Loucy (cell line): ENCODE measurements around the gene SIRT7.

Experiments
- H2AFZ ChIP-seq: fragments of 200-600 bp; sonication (generic); 2 replicates; pipeline ENCODE4 v1.6.0; 2016; ENCODE audit warnings: antibody characterized with exemption, mild to moderate bottlenecking, low read length, moderate library complexity
- H3F3A ChIP-seq: fragments of 200-600 bp; 2 replicates; pipeline ENCODE4 v1.6.0; 2016; ENCODE audit warnings: antibody characterized with exemption, low read depth, mild to moderate bottlenecking
- H3K27me3 ChIP-seq: fragments of 200-600 bp; sonication (generic); 2 replicates; pipeline ENCODE4 v1.6.1; 2014; ENCODE audit warnings: low read length, mild to moderate bottlenecking; ENCODE audit not compliant: insufficient read depth, poor library complexity, severe bottlenecking
- H3K36me3 ChIP-seq: fragments of 200-600 bp; sonication (generic); 2 replicates; pipeline ENCODE4 v1.6.1; 2016; ENCODE audit warnings: low read length; ENCODE audit not compliant: insufficient read depth
- H3K4me1 ChIP-seq: fragments of 200-600 bp; sonication (generic); 2 replicates; pipeline ENCODE4 v1.5.1; 2014; ENCODE audit warnings: low read length, mild to moderate bottlenecking; ENCODE audit not compliant: insufficient read depth, poor library complexity, severe bottlenecking
- H3K4me2 ChIP-seq: fragments of 200-600 bp; sonication (generic); 2 replicates; pipeline ENCODE4 v1.6.0; 2014; ENCODE audit warnings: antibody characterized with exemption, low read length, low read depth, mild to moderate bottlenecking; ENCODE audit not compliant: poor library complexity, severe bottlenecking
- H3K4me3 ChIP-seq: fragments of 200-600 bp; sonication (generic); 2 replicates; pipeline ENCODE4 v1.5.1; 2014; ENCODE audit warnings: low read length, mild to moderate bottlenecking, mixed read lengths; ENCODE audit not compliant: poor library complexity, severe bottlenecking
- H3K79me2 ChIP-seq: fragments of 200-600 bp; sonication (generic); 2 replicates; pipeline ENCODE4 v1.6.1; 2014; ENCODE audit warnings: low read length; ENCODE audit not compliant: insufficient read depth
- H3K9ac ChIP-seq: fragments of 200-600 bp; sonication (generic); 2 replicates; pipeline ENCODE4 v1.6.0; 2014; ENCODE audit warnings: mild to moderate bottlenecking, low read depth, low read length, moderate library complexity; ENCODE audit not compliant: poor library complexity, severe bottlenecking
- H3K9me2 ChIP-seq: fragments of 200-600 bp; sonication (generic); replicated peaks from 2 replicates; pipeline ENCODE4 v1.6.1; 2016; ENCODE audit warnings: low read depth, low read length, mixed read lengths
- H3K9me3 ChIP-seq: fragments of 200-600 bp; sonication (generic); 2 replicates; pipeline ENCODE4 v1.6.1; 2014; ENCODE audit warnings: mild to moderate bottlenecking, antibody characterized with exemption, low read length, low read depth; ENCODE audit not compliant: insufficient read depth
- H4K20me1 ChIP-seq: fragments of 200-600 bp; sonication (generic); 2 replicates; pipeline ENCODE4 v1.6.0; 2014; ENCODE audit warnings: antibody characterized with exemption, low read length, mild to moderate bottlenecking; ENCODE audit not compliant: insufficient read depth, poor library complexity, severe bottlenecking
- EZH2phosphoT487 ChIP-seq: fragments of 200-600 bp; IDR thresholded peaks from 2 replicates; pipeline ENCODE4 v1.6.1; 2018; ENCODE audit warnings: antibody characterized with exemption, mild to moderate bottlenecking, moderate library complexity, borderline replicate concordance
- TF ChIP-seq, protein P1 (sequence below): fragments of 200-600 bp; sonication (generic); conservative IDR thresholded peaks from 2 replicates; pipeline ENCODE4 v1.5.1; 2014; ENCODE audit warnings: mild to moderate bottlenecking, antibody characterized with exemption, low read length

SIRT7 gene

DNA sequence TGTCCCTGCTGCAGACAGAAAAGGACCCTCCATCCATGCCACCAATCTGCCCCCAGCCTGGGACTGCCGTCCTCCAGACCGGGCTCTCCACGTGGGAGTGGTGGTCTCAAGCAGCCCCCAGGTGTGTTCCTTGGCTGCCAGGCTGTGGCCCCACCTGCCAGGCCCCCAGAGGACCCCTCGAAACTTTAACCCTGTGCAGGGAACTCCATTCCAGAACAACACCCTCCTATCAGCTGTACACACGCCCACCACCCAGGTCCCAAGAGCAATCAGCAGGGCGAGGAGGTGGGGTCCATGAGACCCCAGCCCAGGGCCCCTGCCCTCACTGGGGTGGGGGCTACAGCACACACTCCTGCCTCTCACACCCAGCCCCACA lies 17.7 kb upstream of the SIRT7 start:
- Histone ChIP-seq H3K27me3 (no peaks in the 10 kb centered on the region), H3F3A (no peaks in the 10 kb centered on the region), H4K20me1 (no peaks in the 10 kb centered on the region), H3K4me2 (peak overlapping the region; percentile 73), H3K79me2 (peaks cover 6% of the 10 kb centered on the region; the same call in 1 of the 2 replicates), H3K9me3 (no peaks in the 10 kb centered on the region), H3K4me3 (no peak overlapping the region), H3K9me2 (no peaks in the 10 kb centered on the region), H2AFZ (no peak overlapping the region), H3K4me1 (peaks cover 10% of the 10 kb centered on the region), H3K9ac (peak overlapping the region; percentile 36), H3K36me3 (no peaks in the 10 kb centered on the region)
- no peak for TF ChIP-seq EZH2phosphoT487
- TF ChIP-seq, protein P1, sequence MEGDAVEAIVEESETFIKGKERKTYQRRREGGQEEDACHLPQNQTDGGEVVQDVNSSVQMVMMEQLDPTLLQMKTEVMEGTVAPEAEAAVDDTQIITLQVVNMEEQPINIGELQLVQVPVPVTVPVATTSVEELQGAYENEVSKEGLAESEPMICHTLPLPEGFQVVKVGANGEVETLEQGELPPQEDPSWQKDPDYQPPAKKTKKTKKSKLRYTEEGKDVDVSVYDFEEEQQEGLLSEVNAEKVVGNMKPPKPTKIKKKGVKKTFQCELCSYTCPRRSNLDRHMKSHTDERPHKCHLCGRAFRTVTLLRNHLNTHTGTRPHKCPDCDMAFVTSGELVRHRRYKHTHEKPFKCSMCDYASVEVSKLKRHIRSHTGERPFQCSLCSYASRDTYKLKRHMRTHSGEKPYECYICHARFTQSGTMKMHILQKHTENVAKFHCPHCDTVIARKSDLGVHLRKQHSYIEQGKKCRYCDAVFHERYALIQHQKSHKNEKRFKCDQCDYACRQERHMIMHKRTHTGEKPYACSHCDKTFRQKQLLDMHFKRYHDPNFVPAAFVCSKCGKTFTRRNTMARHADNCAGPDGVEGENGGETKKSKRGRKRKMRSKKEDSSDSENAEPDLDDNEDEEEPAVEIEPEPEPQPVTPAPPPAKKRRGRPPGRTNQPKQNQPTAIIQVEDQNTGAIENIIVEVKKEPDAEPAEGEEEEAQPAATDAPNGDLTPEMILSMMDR, result no peak

DNA sequence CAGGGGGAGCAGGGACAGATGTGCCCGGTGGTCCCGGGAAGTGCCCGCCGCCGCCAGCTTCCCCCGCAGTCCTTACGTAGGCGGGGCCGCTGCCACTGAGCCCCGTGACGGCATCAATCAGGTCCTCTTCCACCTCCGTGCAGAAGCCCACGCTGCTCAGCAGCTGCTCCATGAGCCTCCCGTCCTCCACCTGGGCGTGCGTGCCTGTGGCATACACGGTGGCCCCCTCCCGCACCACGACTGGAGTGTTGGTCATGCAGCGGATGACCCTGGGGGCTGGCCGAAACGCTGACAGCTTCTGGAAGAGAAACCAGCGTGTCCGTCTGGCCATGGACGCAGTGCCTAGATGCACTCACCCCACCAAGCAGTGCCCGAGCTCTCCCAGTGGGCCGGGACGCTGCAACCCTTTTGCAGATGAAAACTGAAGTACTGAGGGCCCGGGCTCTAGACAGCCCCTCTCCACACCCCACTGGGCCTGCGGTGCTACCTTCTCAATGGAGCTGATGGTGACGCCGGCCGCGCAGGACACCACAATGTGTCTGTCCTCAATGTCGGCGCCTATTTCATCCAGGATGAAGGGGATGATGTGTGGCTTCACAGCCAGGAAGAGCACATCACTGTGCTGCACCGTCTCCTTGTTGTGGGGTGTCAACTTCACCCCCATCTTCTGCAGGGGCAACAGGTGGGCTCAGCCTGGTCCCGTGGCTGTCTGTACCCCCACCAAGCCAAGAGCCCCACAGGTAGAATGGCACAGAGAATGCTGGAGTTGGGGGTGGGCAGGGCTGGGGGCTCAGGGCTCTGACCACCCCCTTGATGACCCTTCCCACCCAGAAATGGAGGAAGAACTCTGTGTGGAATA lies 17.1 kb upstream of the SIRT7 start:
- Histone ChIP-seq H3K27me3 (no peaks in the 10 kb centered on the region), H3K36me3 (no peaks in the 10 kb centered on the region), H3K4me3 (no peak overlapping the region), H3F3A (no peaks in the 10 kb centered on the region), H3K9ac (peak overlapping the region; percentile 36), H3K9me2 (no peaks in the 10 kb centered on the region), H3K4me1 (peaks cover 10% of the 10 kb centered on the region), H2AFZ (no peak overlapping the region), H3K79me2 (peaks cover 6% of the 10 kb centered on the region; the same call in 1 of the 2 replicates), H4K20me1 (no peaks in the 10 kb centered on the region), H3K4me2 (no peak overlapping the region), H3K9me3 (no peaks in the 10 kb centered on the region)
- TF ChIP-seq EZH2phosphoT487, result no peak
- TF ChIP-seq, protein P1, result no peak

DNA sequence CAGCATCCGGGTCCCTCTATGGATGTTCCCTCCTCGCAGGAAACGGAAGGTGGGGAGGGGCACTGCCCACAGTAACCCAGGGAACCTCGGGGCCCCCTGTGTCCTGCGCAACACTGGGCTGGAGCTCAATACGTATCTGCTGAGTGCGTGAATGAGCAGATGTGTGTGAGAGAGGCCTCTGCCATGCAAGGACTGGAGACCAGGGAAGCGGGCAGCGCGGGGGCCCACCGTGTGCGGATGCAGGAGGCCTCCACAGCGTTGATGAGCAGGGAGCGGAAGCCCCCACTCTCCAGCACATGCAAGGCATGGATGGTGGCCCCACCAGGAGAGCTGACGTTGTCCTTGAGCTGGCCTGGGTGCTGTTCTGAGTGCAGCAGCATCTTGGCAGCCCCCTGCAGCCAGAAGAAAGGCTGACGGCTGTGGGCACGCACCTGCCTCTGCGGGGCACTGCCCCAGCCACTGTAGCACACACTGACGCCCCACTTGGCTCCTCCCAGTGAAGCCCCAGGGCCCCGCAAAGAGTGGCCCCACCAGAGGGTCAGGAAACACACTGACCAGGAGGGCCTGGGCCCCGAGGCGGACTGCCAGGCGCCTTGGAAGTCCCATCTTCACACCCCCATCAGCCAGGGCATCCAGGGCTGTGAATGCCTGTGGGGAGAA lies 16.3 kb upstream of the SIRT7 start:
- Histone ChIP-seq H3F3A (no peaks in the 10 kb centered on the region), H4K20me1 (no peaks in the 10 kb centered on the region), H3K9me3 (no peaks in the 10 kb centered on the region), H3K36me3 (no peaks in the 10 kb centered on the region), H3K4me2 (no peak overlapping the region), H3K9me2 (no peaks in the 10 kb centered on the region), H3K27me3 (no peaks in the 10 kb centered on the region), H3K79me2 (peaks cover 6% of the 10 kb centered on the region; the same call in 1 of the 2 replicates), H3K4me3 (no peak overlapping the region), H2AFZ (no peak overlapping the region), H3K9ac (no peak overlapping the region), H3K4me1 (peaks cover 4% of the 10 kb centered on the region)
- no peak for TF ChIP-seq EZH2phosphoT487
- TF ChIP-seq, protein P1, result no peak
